Activated CD8-positive, alpha-beta memory T cell treated with anti-CD3 and anti-CD28 coated beads for 36 hours (primary cell): ENCODE data around the gene ADAP1. TPM values are rescaled to one million over a fixed set of nuclear protein-coding genes. Genes with fewer than 3 reads are reported as not detected.
"Not testable (repeated sequence)": the region's sequence is repeated elsewhere in the genome, so short reads cannot be mapped to it uniquely, and the experiment has no call there.

Experiments
- CTCF ChIA-PET: fragments of 350-600 bp; sonication (Branson Sonifier 250); formaldehyde crosslinking; loops from one replicate; lab custom pipeline; 2021; ENCODE audit warnings: antibody characterized with exemption; lab: Charles Lee
- POLR2A ChIA-PET: fragments of 350-600 bp; sonication (Branson Sonifier 250); formaldehyde crosslinking; loops from one replicate; lab custom pipeline; 2021; ENCODE audit warnings: antibody characterized with exemption; lab: Charles Lee
- total RNA-seq, 2 experiments: library from RNA; stranded (reverse); gene quantifications; one replicate each; pipeline ENCODE4 v1.2.3, GENCODE V29; 2021

ADAP1 gene
- total RNA-seq, 2 experiments from 2014 or later: 68.9 to 69.1 TPM

- POLR2A ChIA-PET: no interaction called here
- CTCF ChIA-PET: interaction anchor here (1.0 kb wide), 1 partner anchor 28 kb away, joined by 3 read pairs; no protein-coding TSS in a partner anchor
Observed at GRCh38 chr7:964401-965231, 10.1 kb upstream of the ADAP1 start.

GRCh38 chr7:963236-964078 lies 9.0 kb upstream of the ADAP1 start:
- POLR2A ChIA-PET: no interaction called here
- CTCF ChIA-PET: interaction anchor here (1.0 kb wide), 1 partner anchor 30 kb away, joined by 3 read pairs; no protein-coding TSS in a partner anchor

DNA sequence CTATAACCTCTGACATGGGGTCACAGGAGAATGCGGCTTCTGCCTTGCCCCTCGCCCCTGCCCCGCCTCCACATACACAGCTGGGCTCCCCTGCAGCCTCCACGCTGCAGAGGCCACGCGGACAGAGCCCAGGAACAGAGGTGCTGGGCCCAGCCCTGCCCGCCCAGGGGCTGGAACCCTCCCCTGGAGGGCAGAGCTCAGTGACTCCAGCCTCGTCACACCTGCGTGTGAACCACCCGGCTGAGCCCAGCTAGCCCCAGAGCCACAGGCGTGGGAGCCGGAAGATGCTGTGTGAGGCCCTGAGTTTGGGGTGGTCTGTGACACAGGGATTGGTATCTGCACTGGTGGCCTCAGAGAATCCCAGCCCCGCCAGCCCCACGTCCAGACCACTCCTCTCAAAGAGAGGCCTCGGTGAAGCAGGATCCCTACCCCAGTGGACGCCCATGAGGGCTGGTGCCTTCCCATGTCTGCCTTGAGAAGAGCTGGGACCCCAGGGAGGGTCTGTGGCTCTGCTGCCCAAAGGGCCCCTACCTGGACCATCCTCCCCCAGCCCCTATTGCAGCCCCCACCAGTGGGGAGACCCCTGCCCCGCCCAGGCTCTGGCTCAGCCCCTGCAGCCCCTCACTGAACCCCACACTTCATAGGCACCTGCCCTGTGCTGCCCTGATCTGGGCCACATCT lies 8.1 kb upstream of the ADAP1 start:
- POLR2A ChIA-PET: no interaction called here
- CTCF ChIA-PET: interaction anchor here (1.0 kb wide), 1 partner anchor 31 kb away, joined by 3 read pairs; no protein-coding TSS in a partner anchor

- POLR2A ChIA-PET: no interaction called here
- CTCF ChIA-PET: interaction anchor here (1.0 kb wide), 1 partner anchor 32 kb away, joined by 3 read pairs; no protein-coding TSS in a partner anchor
Observed at GRCh38 chr7:961546-962400, 7.3 kb upstream of the ADAP1 start.

- CTCF ChIA-PET: interaction anchor here (1.1 to 1.6 kb wide), 2 partner anchors 32 to 52 kb away, joined by 3 read pairs; no protein-coding TSS in a partner anchor
- POLR2A ChIA-PET: not testable (repeated sequence)
Observed at GRCh38 chr7:960972-961371, 6.5 kb upstream of the ADAP1 start.

GRCh38 chr7:960269-960871 lies 5.9 kb upstream of the ADAP1 start:
- ChIA-PET CTCF (interaction anchor here (1.1 to 1.6 kb wide), 2 partner anchors 32 to 51 kb away, joined by 3 read pairs; no protein-coding TSS in a partner anchor), POLR2A (no interaction called here)

DNA sequence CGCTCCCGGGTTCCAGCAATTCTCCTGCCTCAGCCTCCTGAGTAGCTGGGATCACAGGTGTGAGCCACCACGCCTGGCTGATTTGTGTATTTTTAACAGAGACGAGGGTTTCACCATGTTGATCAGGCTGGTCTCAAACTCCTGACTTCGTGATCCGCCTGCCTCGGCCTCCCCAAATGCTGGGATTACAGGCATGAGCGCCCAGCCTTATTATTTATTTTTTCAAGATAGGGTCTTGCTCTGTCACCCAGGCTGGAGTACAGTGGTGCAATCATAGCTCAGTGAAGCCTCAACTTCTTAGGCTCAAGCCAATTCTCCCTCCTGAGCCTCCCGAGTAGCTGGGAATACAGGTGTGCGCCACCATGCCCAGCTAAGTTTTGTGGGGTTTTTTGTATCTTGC lies 5.3 kb upstream of the ADAP1 start:
- CTCF ChIA-PET: interaction anchor here (1.6 kb wide), 1 partner anchor 51 kb away, joined by 3 read pairs; no protein-coding TSS in a partner anchor
- POLR2A ChIA-PET: not testable (repeated sequence)

- CTCF ChIA-PET: interaction anchor here (0.6 kb wide), 2 partner anchors 9 to 11 kb away, joined by 4 to 5 read pairs; no protein-coding TSS in a partner anchor
Observed at GRCh38 chr7:959271-959670, 4.8 kb upstream of the ADAP1 start.

DNA sequence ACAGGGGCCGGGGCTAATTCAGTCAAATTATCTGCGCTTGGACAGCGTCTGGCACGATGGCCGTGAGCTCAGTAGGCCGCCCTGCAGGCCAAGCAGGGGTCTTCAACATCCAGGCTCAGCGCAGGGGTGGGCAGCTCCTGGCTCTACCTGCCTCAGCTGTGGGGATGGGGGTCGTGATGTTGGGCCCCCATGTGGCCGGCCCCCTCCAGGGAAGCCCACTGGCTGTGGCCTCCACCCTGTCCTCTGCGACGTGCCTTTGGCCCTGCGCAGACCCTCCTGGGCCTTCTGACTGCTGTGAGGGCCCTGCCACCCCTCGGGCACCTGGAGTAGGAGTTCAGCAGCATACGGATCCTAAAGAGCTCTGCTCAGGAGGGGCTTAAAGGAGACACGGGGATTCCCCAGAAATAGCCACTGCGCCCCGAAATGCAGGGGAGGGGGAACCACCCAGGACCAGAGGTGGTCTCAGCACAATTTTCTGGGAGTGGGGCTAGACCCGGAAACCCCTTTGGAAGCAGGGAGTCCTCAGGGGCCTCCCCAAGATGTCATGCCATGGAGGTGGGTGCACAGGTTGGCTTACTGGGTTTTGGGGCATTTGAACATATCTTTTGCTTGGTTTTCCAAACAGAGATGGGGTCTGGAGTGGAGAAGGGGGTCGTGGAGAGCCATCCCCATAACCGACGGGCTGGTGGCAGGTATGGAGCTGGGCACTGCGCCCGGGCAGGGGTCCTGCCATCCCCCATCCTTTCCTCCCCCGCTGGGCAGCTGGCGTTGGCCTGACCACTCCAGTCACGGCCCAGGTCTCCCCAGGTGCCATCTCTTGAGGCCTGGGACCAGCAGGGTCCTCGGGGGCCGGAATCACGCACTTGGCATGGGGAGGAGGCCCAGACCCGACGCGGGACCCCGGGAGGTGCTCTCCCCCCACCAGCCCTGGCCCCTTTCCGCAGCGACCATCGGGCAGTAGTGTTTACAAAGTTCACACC lies 4.0 kb upstream of the ADAP1 start:
- POLR2A ChIA-PET: no interaction called here
- CTCF ChIA-PET: interaction anchor here (0.6 to 2.8 kb wide), 4 partner anchors 8 to 107 kb away, joined by 3 to 15 read pairs (median 4); no protein-coding TSS in a partner anchor

More at GRCh38 chr7:959271-959670, 4.8 kb upstream of the ADAP1 start:
- POLR2A ChIA-PET: no interaction called here

GRCh38 chr7:957418-958220 lies 3.1 kb upstream of the ADAP1 start:
- POLR2A ChIA-PET: no interaction called here
- CTCF ChIA-PET: interaction anchor here (1.2 to 2.8 kb wide), 2 partner anchors 49 to 108 kb away, joined by 3 to 15 read pairs; no protein-coding TSS in a partner anchor

DNA sequence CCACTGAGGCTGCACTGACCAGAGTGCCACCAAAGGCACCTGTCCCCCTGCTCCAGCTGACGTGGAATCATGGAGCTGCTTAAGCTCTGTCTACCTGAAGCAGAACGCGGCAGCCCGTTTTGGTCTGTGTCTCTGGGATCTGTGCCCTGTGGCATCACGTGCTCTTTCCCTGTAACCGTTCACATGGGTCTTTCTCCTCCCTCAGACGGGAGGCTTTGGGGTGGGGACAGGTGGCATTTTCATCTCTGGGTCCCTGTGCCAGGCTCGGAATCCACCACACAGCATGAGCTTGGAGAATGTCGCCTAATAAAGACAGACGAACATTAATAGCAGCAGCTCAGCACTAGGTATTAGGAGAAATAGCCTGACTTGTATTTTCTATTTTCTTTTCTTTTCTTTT lies 1.6 kb upstream of the ADAP1 start:
- POLR2A ChIA-PET: interaction anchor here (0.6 kb wide), 1 partner anchor 34 kb away, joined by 5 read pairs; no protein-coding TSS in a partner anchor
- CTCF ChIA-PET: interaction anchor here (0.7 to 2.8 kb wide), 6 partner anchors 10 to 634 kb away, joined by 3 to 15 read pairs (median 4); no protein-coding TSS in a partner anchor

- ChIA-PET CTCF (interaction anchor here (0.5 to 1.2 kb wide), 4 partner anchors 15 to 139 kb away, joined by 3 to 5 read pairs (median 4); no protein-coding TSS in a partner anchor), POLR2A (interaction anchor here (2.0 kb wide), 1 partner anchor 43 kb away, joined by 5 read pairs; no protein-coding TSS in a partner anchor)
Observed at GRCh38 chr7:953547-954327, 743 bp downstream of the ADAP1 start.

GRCh38 chr7:952548-953441 lies 1.7 kb downstream of the ADAP1 start:
- CTCF ChIA-PET: interaction anchor here (0.8 to 1.5 kb wide), 5 partner anchors 14 to 73 kb away, joined by 3 to 5 read pairs (median 4); no protein-coding TSS in a partner anchor
- POLR2A ChIA-PET: interaction anchor here (0.6 to 2.0 kb wide), 4 partner anchors 23 to 42 kb away, joined by 3 to 5 read pairs (median 4); no protein-coding TSS in a partner anchor
